NCI-H1092 (cell line): ENCODE results near the gene TTC22.

Experiments
- DNase-seq: peaks from one replicate; lab custom pipeline; 2025; lab: John Stamatoyannopoulos, UW

Gene TTC22

GRCh38 chr1:54808443-54809207 lies 7.5 kb upstream of the TTC22 start:
- no peak for DNase-seq

GRCh38 chr1:54807756-54808155 lies 6.6 kb upstream of the TTC22 start:
- DNase-seq: no peak

- no peak for DNase-seq
Measured at GRCh38 chr1:54806931-54807611, 5.9 kb upstream of the TTC22 start.

GRCh38 chr1:54805981-54806381 lies 4.9 kb upstream of the TTC22 start:
- DNase-seq: no peak

GRCh38 chr1:54805466-54805865 lies 4.3 kb upstream of the TTC22 start:
- DNase-seq: no peak

GRCh38 chr1:54804471-54805132 lies 3.5 kb upstream of the TTC22 start:
- no peak for DNase-seq

GRCh38 chr1:54803761-54804470 lies 2.8 kb upstream of the TTC22 start:
- DNase-seq: no peak

- DNase-seq: no peak
Measured at GRCh38 chr1:54800041-54800898, 853 bp downstream of the TTC22 start.

- no peak for DNase-seq
Measured at GRCh38 chr1:54798769-54799641, 2.1 kb downstream of the TTC22 start.

- DNase-seq: no peak
Measured at GRCh38 chr1:54798206-54798605, 2.9 kb downstream of the TTC22 start.

GRCh38 chr1:54796902-54797301 lies 4.2 kb downstream of the TTC22 start:
- DNase-seq: no peak

- DNase-seq: no peak
Measured at GRCh38 chr1:54795841-54796468, 5.2 kb downstream of the TTC22 start.

GRCh38 chr1:54795356-54795665 lies 5.8 kb downstream of the TTC22 start:
- DNase-seq: no peak

GRCh38 chr1:54794451-54795355 lies 6.4 kb downstream of the TTC22 start:
- DNase-seq: no peak

- no peak for DNase-seq
Measured at GRCh38 chr1:54792686-54793282, 8.3 kb downstream of the TTC22 start.

- DNase-seq: no peak
Measured at GRCh38 chr1:54791880-54792522, 9.1 kb downstream of the TTC22 start.

GRCh38 chr1:54788459-54788858 lies 12.7 kb downstream of the TTC22 start:
- no peak for DNase-seq

- no peak for DNase-seq
Measured at GRCh38 chr1:54787604-54788003, 13.5 kb downstream of the TTC22 start.
